ENCODE results near the gene RESP18. TPM values are rescaled to one million over a fixed set of nuclear protein-coding genes. Genes with fewer than 3 reads are reported as not detected.

RESP18 gene
- total and polyA plus RNA-seq, 4 donors = 1.1 to 7.0 (median 4.7) TPM

DNA sequence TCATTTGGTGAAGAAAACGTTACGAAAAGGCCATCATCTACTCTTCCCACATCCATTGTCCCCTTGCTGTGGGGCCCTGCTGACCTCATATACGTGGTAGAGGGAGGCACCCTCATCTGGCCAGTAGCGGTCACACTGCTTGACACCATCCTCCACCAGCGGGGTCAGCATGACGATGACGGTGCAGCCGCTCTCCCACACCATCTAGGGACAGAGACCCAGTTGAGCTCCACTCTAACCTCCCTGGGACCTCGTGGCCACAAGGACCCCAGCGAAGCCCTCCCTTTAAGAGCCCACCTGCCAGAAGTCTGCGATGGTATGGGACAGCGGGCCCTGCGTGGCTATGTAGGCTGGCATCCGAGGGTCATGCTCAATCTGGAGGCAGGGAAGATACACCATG, 36.4 kb downstream of the RESP18 start:
- no peaks in the 10 kb centered on the region for H3K9me3 ChIP-seq (ENCODE audit: control insufficient read depth, insufficient read depth, low read length)
- no peak overlapping the region for H3K27ac ChIP-seq (ENCODE audit: low read depth, low read length)
- H3K4me1 ChIP-seq (ENCODE audit: control insufficient read depth, insufficient read depth, low read length) = peaks cover 20% of the 10 kb centered on the region
- peaks cover 44% of the 10 kb centered on the region for H3K36me3 ChIP-seq (ENCODE audit: control insufficient read depth, insufficient read depth, low read length)
- no peak for DNase-seq (ENCODE audit: low read depth in 4 of 6, low spot score in 6 of 6)
- no peak overlapping the region for H3K4me3 ChIP-seq (ENCODE audit: low read depth, low read length)
- 84% methylated on average over 12 of the region's 14 CpGs for WGBS (ENCODE audit: insufficient coverage)
- peaks cover 5% of the 10 kb centered on the region for H3K27me3 ChIP-seq (ENCODE audit: control insufficient read depth, insufficient read depth, low read length)

GRCh38 chr2:219294356-219295351, 37.9 kb downstream of the RESP18 start:
- 6% methylated on average over 67 of the region's 67 CpGs for WGBS (ENCODE audit: insufficient coverage)

DNA sequence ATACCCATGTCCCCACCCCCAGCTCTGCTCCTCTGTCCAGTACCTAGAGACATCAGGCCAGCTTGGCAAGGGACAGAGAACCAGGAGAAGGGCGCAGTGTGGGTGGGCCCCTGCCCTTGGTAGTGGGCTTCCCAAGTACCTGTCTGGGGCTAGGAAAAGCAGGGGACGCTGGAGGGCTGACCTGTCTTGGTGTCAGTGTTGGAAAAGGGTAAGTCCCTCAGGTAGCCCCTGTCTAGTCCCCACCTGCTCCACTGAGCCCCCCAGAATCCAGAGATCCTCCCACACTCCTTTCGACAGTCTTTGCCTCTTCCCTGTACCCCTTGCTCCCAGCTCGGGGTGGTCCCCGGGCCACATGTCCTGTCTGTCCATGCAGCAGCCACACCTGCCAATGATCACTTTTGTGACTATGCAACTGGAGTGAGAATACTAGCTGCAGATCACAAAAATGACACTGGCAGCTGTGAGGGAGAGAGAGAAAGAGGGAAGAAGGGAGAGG, 38.8 kb downstream of the RESP18 start:
- H3K27ac ChIP-seq (ENCODE audit: low read depth, low read length) = peak overlapping the region; percentile 81
- no peak for DNase-seq (ENCODE audit: low read depth in 4 of 6, low spot score in 6 of 6)
- H3K9me3 ChIP-seq (ENCODE audit: control insufficient read depth, insufficient read depth, low read length) = no peaks in the 10 kb centered on the region
- WGBS (ENCODE audit: insufficient coverage) = 92% methylated on average over 2 of the region's 5 CpGs
- peaks cover 50% of the 10 kb centered on the region for H3K36me3 ChIP-seq (ENCODE audit: control insufficient read depth, insufficient read depth, low read length)
- no peaks in the 10 kb centered on the region for H3K27me3 ChIP-seq (ENCODE audit: control insufficient read depth, insufficient read depth, low read length)
- peaks cover 40% of the 10 kb centered on the region for H3K4me1 ChIP-seq (ENCODE audit: control insufficient read depth, insufficient read depth, low read length)
- H3K4me3 ChIP-seq (ENCODE audit: low read depth, low read length) = peak overlapping the region; percentile 56

More at GRCh38 chr2:219294356-219295351, 37.9 kb downstream of the RESP18 start:
- peaks cover 51% of the 10 kb centered on the region for H3K36me3 ChIP-seq (ENCODE audit: control insufficient read depth, insufficient read depth, low read length)
- H3K9me3 ChIP-seq (ENCODE audit: control insufficient read depth, insufficient read depth, low read length) = no peaks in the 10 kb centered on the region
- H3K4me3 ChIP-seq (ENCODE audit: low read depth, low read length) = peak overlapping the region; percentile 56
- H3K4me1 ChIP-seq (ENCODE audit: control insufficient read depth, insufficient read depth, low read length) = peaks cover 34% of the 10 kb centered on the region
- H3K27me3 ChIP-seq (ENCODE audit: control insufficient read depth, insufficient read depth, low read length) = peaks cover 2% of the 10 kb centered on the region
- H3K27ac ChIP-seq (ENCODE audit: low read depth, low read length) = peak overlapping the region; percentile 81
- peak in 3 of 6 donors; percentile 67 to 91 (median 90) for DNase-seq (ENCODE audit: low read depth in 4 of 6, low spot score in 6 of 6)

- WGBS (ENCODE audit: insufficient coverage) = 92% methylated on average over 4 of the region's 9 CpGs
- Histone ChIP-seq H3K9me3 (ENCODE audit: control insufficient read depth, insufficient read depth, low read length) (no peaks in the 10 kb centered on the region), H3K27me3 (ENCODE audit: control insufficient read depth, insufficient read depth, low read length) (no peaks in the 10 kb centered on the region), H3K4me3 (ENCODE audit: low read depth, low read length) (no peak overlapping the region), H3K4me1 (ENCODE audit: control insufficient read depth, insufficient read depth, low read length) (peaks cover 39% of the 10 kb centered on the region), H3K27ac (ENCODE audit: low read depth, low read length) (no peak overlapping the region), H3K36me3 (ENCODE audit: control insufficient read depth, insufficient read depth, low read length) (peaks cover 44% of the 10 kb centered on the region)
- no peak for DNase-seq (ENCODE audit: low read depth in 4 of 6, low spot score in 6 of 6)
Observed at GRCh38 chr2:219292616-219293015, 39.9 kb downstream of the RESP18 start.

DNA sequence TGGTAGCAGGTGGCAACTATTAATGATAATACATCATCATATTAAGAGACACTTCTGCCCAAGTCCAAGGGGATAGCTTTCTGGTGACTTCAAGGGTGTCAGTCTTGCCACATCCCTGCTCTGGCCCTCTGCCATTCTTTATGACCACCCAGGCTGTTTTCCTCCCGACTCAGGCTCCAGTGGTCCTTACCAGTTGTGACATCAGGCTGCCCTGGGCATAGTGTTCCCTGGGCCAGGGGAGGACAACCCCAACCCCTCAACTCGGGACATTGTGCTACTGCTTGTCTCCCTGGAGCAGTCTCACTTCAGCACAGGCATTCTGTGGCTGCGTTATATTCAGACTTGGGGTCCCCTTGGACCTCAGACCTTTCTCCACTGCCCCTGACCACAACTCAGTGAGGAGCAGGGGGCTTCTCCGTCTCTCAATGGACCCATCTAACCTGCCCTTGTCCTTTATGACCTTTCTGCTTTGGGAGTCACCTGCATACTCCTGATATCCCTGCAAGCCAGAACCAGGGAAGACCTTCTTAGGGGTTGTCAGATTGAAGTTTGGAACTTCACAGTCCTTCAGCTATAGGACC, 40.5 kb downstream of the RESP18 start:
- DNase-seq (ENCODE audit: low read depth in 4 of 6, low spot score in 6 of 6) = no peak
- H3K4me3 ChIP-seq (ENCODE audit: low read depth, low read length) = no peak overlapping the region

GRCh38 chr2:219291394-219291793, 41.1 kb downstream of the RESP18 start:
- no peak for DNase-seq (ENCODE audit: low read depth in 4 of 6, low spot score in 6 of 6)
- WGBS (ENCODE audit: insufficient coverage) = 100% methylated on average over 1 of the region's 7 CpGs
- Histone ChIP-seq H3K4me3 (ENCODE audit: low read depth, low read length) (no peak overlapping the region), H3K27me3 (ENCODE audit: control insufficient read depth, insufficient read depth, low read length) (no peaks in the 10 kb centered on the region), H3K27ac (ENCODE audit: low read depth, low read length) (no peak overlapping the region), H3K36me3 (ENCODE audit: control insufficient read depth, insufficient read depth, low read length) (peaks cover 41% of the 10 kb centered on the region), H3K9me3 (ENCODE audit: control insufficient read depth, insufficient read depth, low read length) (no peaks in the 10 kb centered on the region), H3K4me1 (ENCODE audit: control insufficient read depth, insufficient read depth, low read length) (peaks cover 50% of the 10 kb centered on the region)

More for the DNA sequence above, 40.5 kb downstream of the RESP18 start:
- Histone ChIP-seq H3K36me3 (ENCODE audit: control insufficient read depth, insufficient read depth, low read length) (peaks cover 41% of the 10 kb centered on the region), H3K27me3 (ENCODE audit: control insufficient read depth, insufficient read depth, low read length) (no peaks in the 10 kb centered on the region), H3K9me3 (ENCODE audit: control insufficient read depth, insufficient read depth, low read length) (no peaks in the 10 kb centered on the region), H3K4me1 (ENCODE audit: control insufficient read depth, insufficient read depth, low read length) (peaks cover 44% of the 10 kb centered on the region), H3K27ac (ENCODE audit: low read depth, low read length) (no peak overlapping the region)
- 76% methylated on average over 3 of the region's 4 CpGs for WGBS (ENCODE audit: insufficient coverage)

GRCh38 chr2:219290381-219291171, 42.0 kb downstream of the RESP18 start:
- Histone ChIP-seq H3K4me3 (ENCODE audit: low read depth, low read length) (no peak overlapping the region), H3K27ac (ENCODE audit: low read depth, low read length) (peak overlapping the region; percentile 94), H3K9me3 (ENCODE audit: control insufficient read depth, insufficient read depth, low read length) (no peaks in the 10 kb centered on the region), H3K4me1 (ENCODE audit: control insufficient read depth, insufficient read depth, low read length) (peaks cover 57% of the 10 kb centered on the region), H3K27me3 (ENCODE audit: control insufficient read depth, insufficient read depth, low read length) (no peaks in the 10 kb centered on the region), H3K36me3 (ENCODE audit: control insufficient read depth, insufficient read depth, low read length) (peaks cover 43% of the 10 kb centered on the region)
- WGBS (ENCODE audit: insufficient coverage) = 88% methylated on average over 16 of the region's 16 CpGs
- DNase-seq (ENCODE audit: low read depth in 4 of 6, low spot score in 6 of 6) = no peak

DNA sequence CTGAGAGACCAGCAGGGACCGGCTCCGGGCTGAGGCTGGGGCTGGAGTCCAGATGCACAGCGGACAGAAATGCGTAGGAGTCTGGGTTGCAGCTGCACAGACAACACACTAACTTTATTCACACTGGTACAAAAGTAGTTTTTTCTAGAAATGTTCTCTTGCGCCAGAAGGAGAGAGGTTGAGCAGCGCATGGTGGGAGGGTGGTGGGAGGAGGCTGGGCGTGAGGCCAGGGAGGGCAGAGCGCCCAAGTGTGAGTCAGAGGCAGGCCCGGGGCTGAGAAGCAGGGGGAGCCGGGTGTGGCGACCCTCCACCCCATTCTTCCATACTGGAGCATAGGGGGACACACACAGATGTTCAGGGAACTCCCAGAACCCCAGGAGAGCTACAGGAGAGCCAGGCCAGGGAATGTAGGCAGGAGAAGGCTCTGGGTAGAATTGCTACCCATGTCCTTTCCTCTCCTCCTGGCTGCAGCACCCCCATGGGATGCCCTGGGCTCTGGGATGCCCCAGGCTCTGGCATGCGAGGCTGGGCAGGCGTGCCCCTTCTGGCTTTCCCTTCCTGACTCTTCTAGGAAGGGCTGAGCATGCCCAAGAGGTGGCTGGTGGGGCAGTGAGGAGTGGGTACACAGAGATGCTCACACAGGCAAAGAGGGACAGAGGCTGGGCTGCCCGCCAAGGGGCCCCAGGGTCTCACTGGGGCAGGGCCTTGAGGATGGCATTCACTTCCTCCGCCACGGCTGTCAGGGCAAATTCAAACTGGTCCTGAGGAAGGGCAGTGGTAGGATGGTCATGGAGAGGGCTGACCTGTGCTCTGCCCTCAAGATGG, 42.8 kb downstream of the RESP18 start:
- Histone ChIP-seq H3K4me3 (ENCODE audit: low read depth, low read length) (no peak overlapping the region), H3K9me3 (ENCODE audit: control insufficient read depth, insufficient read depth, low read length) (no peaks in the 10 kb centered on the region), H3K27me3 (ENCODE audit: control insufficient read depth, insufficient read depth, low read length) (no peaks in the 10 kb centered on the region), H3K4me1 (ENCODE audit: control insufficient read depth, insufficient read depth, low read length) (peaks cover 61% of the 10 kb centered on the region), H3K36me3 (ENCODE audit: control insufficient read depth, insufficient read depth, low read length) (peaks cover 51% of the 10 kb centered on the region), H3K27ac (ENCODE audit: low read depth, low read length) (peak overlapping the region; percentile 94)
- whole genome bisulfite sequencing (ENCODE audit: insufficient coverage) = 38% methylated on average over 10 of the region's 16 CpGs
- DNase-seq (ENCODE audit: low read depth in 4 of 6, low spot score in 6 of 6) = peak in 3 of 6 donors; percentile 56 to 92 (median 57)
